CD14-positive monocyte (primary cell): ENCODE data around the gene DEFB119. TPM values are rescaled to one million over a fixed set of nuclear protein-coding genes. Genes with fewer than 3 reads are reported as not detected.

ENCODE experiments used
- DNase-seq, 3 donors: peaks; one replicate each; pipeline ENCODE4 v3.0.0-alpha.2; 2011 to 2022
- H2AFZ ChIP-seq: 2 replicates; pipeline ENCODE4 v1.6.0; 2012; ENCODE audit warnings: mild to moderate bottlenecking, low read depth, low read length, inconsistent platforms; ENCODE audit not compliant: insufficient read depth, poor library complexity, severe bottlenecking
- H3K27ac ChIP-seq, 2 donors: 1 replicate in 1 of 2; 2 replicates in 1 of 2; pipeline ENCODE4 v1.5.1; 2012 to 2013; ENCODE audit warnings: low read length in 2 of 2, control low read depth in 1 of 2, inconsistent platforms in 1 of 2, low read depth in 1 of 2, mild to moderate bottlenecking in 1 of 2
- H3K27me3 ChIP-seq, 2 donors: one replicate each; pipeline versions ENCODE4 v1.6.0 to v1.6.1; 2011 to 2013; ENCODE audit warnings: low read length in 2 of 2; ENCODE audit not compliant: control insufficient read depth in 2 of 2, insufficient read depth in 2 of 2
- H3K36me3 ChIP-seq, 2 donors: replicated peaks in 1 of 2; 1 replicate in 1 of 2; 2 replicates in 1 of 2; pipeline versions ENCODE4 v1.5.1 to v1.6.1; 2012 to 2013; ENCODE audit warnings: low read length in 2 of 2, control low read depth in 1 of 2, inconsistent platforms in 1 of 2, mild to moderate bottlenecking in 1 of 2; ENCODE audit not compliant: insufficient read depth in 2 of 2, control insufficient read depth in 1 of 2
- H3K4me1 ChIP-seq, 2 donors: 1 replicate in 1 of 2; 2 replicates in 1 of 2; pipeline versions ENCODE4 v1.5.1 to v1.6.1; 2012 to 2013; ENCODE audit warnings: low read length in 2 of 2, control low read depth in 1 of 2, inconsistent platforms in 1 of 2, mild to moderate bottlenecking in 1 of 2, moderate library complexity in 1 of 2; ENCODE audit not compliant: insufficient read depth in 2 of 2, control insufficient read depth in 1 of 2
- H3K4me2 ChIP-seq: replicated peaks from 2 replicates; pipeline ENCODE3; 2012; ENCODE audit warnings: low read length, moderate library complexity, mild to moderate bottlenecking; ENCODE audit not compliant: poor library complexity, severe bottlenecking; ENCODE audit errors: extremely low read depth
- H3K4me3 ChIP-seq, 3 experiments: fragments of 200-600 bp in 1 of 3; sonication (generic) in 1 of 3; replicated peaks in 1 of 3; 1 replicate in 2 of 3; 2 replicates in 1 of 3; pipeline ENCODE4 v1.5.1; 2011 to 2013; ENCODE audit warnings: low read length in 3 of 3, mild to moderate bottlenecking in 3 of 3, control low read depth in 2 of 3, low read depth in 2 of 3, inconsistent platforms in 1 of 3, moderate library complexity in 1 of 3
- H3K79me2 ChIP-seq: 2 replicates; pipeline ENCODE4 v1.6.0; 2012; ENCODE audit warnings: mild to moderate bottlenecking, control low read depth, inconsistent platforms, low read length, moderate library complexity; ENCODE audit not compliant: insufficient read depth
- H3K9ac ChIP-seq: 2 replicates; pipeline ENCODE4 v1.6.0; 2017; ENCODE audit warnings: low read length, mild to moderate bottlenecking; ENCODE audit not compliant: insufficient read depth, poor library complexity, severe bottlenecking
- H3K9me3 ChIP-seq, 2 donors: replicated peaks in 1 of 2; 1 replicate in 1 of 2; 2 replicates in 1 of 2; pipeline versions ENCODE4 v1.5.1 to v1.6.1; 2012 to 2013; ENCODE audit warnings: low read length in 2 of 2, control low read depth in 1 of 2; ENCODE audit not compliant: control insufficient read depth in 1 of 2, insufficient read depth in 1 of 2
- H4K20me1 ChIP-seq: 2 replicates; pipeline ENCODE4 v1.6.0; 2012; ENCODE audit warnings: mild to moderate bottlenecking, low read length, control low read depth, moderate library complexity; ENCODE audit not compliant: insufficient read depth
- H3K27ac Mint-ChIP-seq, 7 donors: one replicate each; pipeline ENCODE4 v1.8.0; 2020; ENCODE audit warnings: mild to moderate bottlenecking in 7 of 7, mixed read lengths in 7 of 7, moderate library complexity in 6 of 7, inconsistent platforms in 2 of 7
- H3K27me3 Mint-ChIP-seq, 3 donors: one replicate each; pipeline ENCODE4 v1.8.0; 2021 to 2022; ENCODE audit warnings: low read depth in 3 of 3, mild to moderate bottlenecking in 3 of 3, mixed read lengths in 3 of 3, moderate library complexity in 3 of 3, inconsistent platforms in 1 of 3
- H3K36me3 Mint-ChIP-seq, 2 donors: one replicate each; pipeline ENCODE4 v1.8.0; 2020; ENCODE audit warnings: mixed read lengths in 2 of 2, inconsistent platforms in 1 of 2, mild to moderate bottlenecking in 1 of 2
- H3K4me1 Mint-ChIP-seq: one replicate; pipeline ENCODE4 v1.8.0; 2020; ENCODE audit warnings: mild to moderate bottlenecking, mixed read lengths
- H3K4me3 Mint-ChIP-seq, 2 donors: one replicate each; pipeline ENCODE4 v1.8.0; 2020; ENCODE audit warnings: mild to moderate bottlenecking in 2 of 2, mixed read lengths in 2 of 2, moderate library complexity in 1 of 2
- H3K9me3 Mint-ChIP-seq, 7 donors: one replicate each; pipeline ENCODE4 v1.8.0; 2020 to 2022; ENCODE audit warnings: mixed read lengths in 7 of 7, mild to moderate bottlenecking in 6 of 7, moderate library complexity in 6 of 7, inconsistent platforms in 2 of 7
- intact Hi-C, 2 donors: fragments of 100-400 bp; cut with micrococcal nuclease; formaldehyde crosslinking; loops; one replicate each; pipeline versions ENCODE4 v1.15.0 to v1.15.1; 2023
- polyA plus RNA-seq, 3 donors: library from polyadenylated mRNA; depleted of rRNA in 1 of 3; unstranded in 2 of 3; stranded (reverse) in 1 of 3; fragments of 300-500 nt in 2 of 3; fragments of >200 nt in 1 of 3; fragmentation: Illumina TruSeq in 2 of 3; gene quantifications; 1 replicate in 2 of 3; 2 replicates in 1 of 3; pipeline ENCODE4 v1.2.3, GENCODE V29; 2012 to 2021
- small RNA-seq: library from RNA; depleted of rRNA; stranded (forward); fragments of <200 nt; gene quantifications from one replicate; pipeline ENCODE3, GENCODE V24; 2012; ENCODE audit warnings: low read depth; ENCODE audit not compliant: insufficient read length
- TF ChIP-seq, protein P1 (sequence below): fragments of 200-600 bp; IDR thresholded peaks from one replicate; pipeline ENCODE4 v1.8.0; 2022; ENCODE audit warnings: antibody characterized with exemption, mild to moderate bottlenecking

DEFB119 gene
- polyA plus RNA-seq, 3 donors: not detected

- no peak overlapping the region for H3K27ac Mint-ChIP-seq
- no peak for DNase-seq
- H3K9me3 ChIP-seq: peaks cover 0 to 4% of the 10 kb centered on the region in 2 donors
- peaks cover 0 to 4% (median 2%) of the 10 kb centered on the region in 7 donors for H3K9me3 Mint-ChIP-seq
- H3K4me3 ChIP-seq: no peak overlapping the region
- no peaks in the 10 kb centered on the region for H3K27me3 ChIP-seq
- H3K27me3 Mint-ChIP-seq: no peaks in the 10 kb centered on the region
- no peak overlapping the region for H3K4me3 Mint-ChIP-seq
- TF ChIP-seq, protein P1, sequence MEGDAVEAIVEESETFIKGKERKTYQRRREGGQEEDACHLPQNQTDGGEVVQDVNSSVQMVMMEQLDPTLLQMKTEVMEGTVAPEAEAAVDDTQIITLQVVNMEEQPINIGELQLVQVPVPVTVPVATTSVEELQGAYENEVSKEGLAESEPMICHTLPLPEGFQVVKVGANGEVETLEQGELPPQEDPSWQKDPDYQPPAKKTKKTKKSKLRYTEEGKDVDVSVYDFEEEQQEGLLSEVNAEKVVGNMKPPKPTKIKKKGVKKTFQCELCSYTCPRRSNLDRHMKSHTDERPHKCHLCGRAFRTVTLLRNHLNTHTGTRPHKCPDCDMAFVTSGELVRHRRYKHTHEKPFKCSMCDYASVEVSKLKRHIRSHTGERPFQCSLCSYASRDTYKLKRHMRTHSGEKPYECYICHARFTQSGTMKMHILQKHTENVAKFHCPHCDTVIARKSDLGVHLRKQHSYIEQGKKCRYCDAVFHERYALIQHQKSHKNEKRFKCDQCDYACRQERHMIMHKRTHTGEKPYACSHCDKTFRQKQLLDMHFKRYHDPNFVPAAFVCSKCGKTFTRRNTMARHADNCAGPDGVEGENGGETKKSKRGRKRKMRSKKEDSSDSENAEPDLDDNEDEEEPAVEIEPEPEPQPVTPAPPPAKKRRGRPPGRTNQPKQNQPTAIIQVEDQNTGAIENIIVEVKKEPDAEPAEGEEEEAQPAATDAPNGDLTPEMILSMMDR: no peak
- H3K36me3 ChIP-seq: no peaks in the 10 kb centered on the region
- no peak overlapping the region for H3K9ac ChIP-seq
- no peaks in the 10 kb centered on the region for H3K4me1 ChIP-seq
- no peaks in the 10 kb centered on the region for H3K4me1 Mint-ChIP-seq
- H4K20me1 ChIP-seq: no peaks in the 10 kb centered on the region
- intact Hi-C loops: no loop called here
- H3K27ac ChIP-seq: no peak overlapping the region
- H3K79me2 ChIP-seq: no peaks in the 10 kb centered on the region
- no peaks in the 10 kb centered on the region for H3K36me3 Mint-ChIP-seq
- H3K4me2 ChIP-seq: no peak overlapping the region
- no peak overlapping the region for H2AFZ ChIP-seq
Measured at GRCh38 chr20:31341470-31341869, 48.9 kb downstream of the DEFB119 start.

- Histone ChIP-seq H3K79me2 (no peaks in the 10 kb centered on the region), H3K4me1 (no peaks in the 10 kb centered on the region), H3K36me3 (no peaks in the 10 kb centered on the region), H2AFZ (no peak overlapping the region), H3K4me3 (no peak overlapping the region), H4K20me1 (no peaks in the 10 kb centered on the region), H3K4me2 (no peak overlapping the region), H3K27me3 (no peaks in the 10 kb centered on the region), H3K27ac (no peak overlapping the region), H3K9ac (no peak overlapping the region), H3K9me3 (peaks cover 0 to 3% of the 10 kb centered on the region in 2 donors)
- TF ChIP-seq, protein P1: no peak
- no peak overlapping the region for H3K4me3 Mint-ChIP-seq
- peaks cover 6 to 39% (median 10%) of the 10 kb centered on the region in 7 donors for H3K9me3 Mint-ChIP-seq
- DNase-seq: no peak
- intact Hi-C loops: no loop called here
- H3K4me1 Mint-ChIP-seq: no peaks in the 10 kb centered on the region
- H3K36me3 Mint-ChIP-seq: no peaks in the 10 kb centered on the region
- H3K27me3 Mint-ChIP-seq: peaks cover 0 to 1% (median 0%) of the 10 kb centered on the region in 3 donors
- H3K27ac Mint-ChIP-seq: no peak overlapping the region
Measured at GRCh38 chr20:31330893-31331292, 59.5 kb downstream of the DEFB119 start.

Small RNA genes within 50 kb of the gene (small RNA-seq; reads per million reads assigned to genes)
- gene DEFB117 (not detected), gene RF00561 (not detected), gene RNA5SP480 (not detected)

Other genes with a start within 250 kb of the DEFB119 start
- not detected for gene DEFB115, start 132.9 kb downstream of the DEFB119 start, polyA plus RNA-seq
- not detected for gene DEFB116, start 82.0 kb downstream of the DEFB119 start, polyA plus RNA-seq
- not detected for gene DEFB118, start 22.0 kb downstream of the DEFB119 start, polyA plus RNA-seq
- not detected for gene DEFB121, start 15.6 kb upstream of the DEFB119 start, polyA plus RNA-seq
- not detected for gene DEFB123, start 50.0 kb upstream of the DEFB119 start, polyA plus RNA-seq
- gene DEFB124, start 84.5 kb upstream of the DEFB119 start, polyA plus RNA-seq: not detected
- gene REM1, start 84.7 kb upstream of the DEFB119 start, polyA plus RNA-seq: not detected
- 100 to 1,000 TPM; 199 to 329 (median 320) TPM for gene HM13, start 123.9 kb upstream of the DEFB119 start, polyA plus RNA-seq
- 100 to 1,000 TPM in 1 of 3 donors, 10 to 100 TPM in 1, 1 to 10 TPM in 1; 3.9 to 129 (median 12.5) TPM for gene ID1, start 214.7 kb upstream of the DEFB119 start, polyA plus RNA-seq
- not detected for gene COX4I2, start 247.3 kb upstream of the DEFB119 start, polyA plus RNA-seq